HEK293T (cell line): Measurements from ENCODE around the gene GRHL1.

Source experiments
- CTCF ChIA-PET: fragments of 350-600 bp; formaldehyde crosslinking; extraction: SDS; loops from one replicate; lab custom pipeline; 2021; ENCODE audit warnings: antibody characterized with exemption, inconsistent platforms; lab: Yijun Ruan, JAX
- POLR2A ChIA-PET: fragments of 350-600 bp; formaldehyde crosslinking; extraction: SDS; loops from one replicate; lab custom pipeline; 2020; ENCODE audit warnings: antibody characterized with exemption, inconsistent platforms; lab: Yijun Ruan, JAX
- DNase-seq: peaks from one replicate; pipeline ENCODE4 v3.0.0; 2012; ENCODE audit warnings: mixed read lengths; ENCODE audit errors: extremely low spot score
- ARNT ChIP-seq: fragments of 450-650 bp; IDR thresholded peaks from 2 replicates; pipeline ENCODE4 v1.6.1; 2017; ENCODE audit warnings: mild to moderate bottlenecking
- BHLHE40 ChIP-seq: fragments of 450-650 bp; IDR thresholded peaks from 2 replicates; pipeline ENCODE4 v1.6.1; 2016; ENCODE audit warnings: mild to moderate bottlenecking, moderate library complexity, borderline replicate concordance
- CTBP1 ChIP-seq: fragments of 450-650 bp; IDR thresholded peaks from 2 replicates; pipeline ENCODE4 v1.6.1; 2016; ENCODE audit warnings: borderline replicate concordance
- ELF4 ChIP-seq: fragments of 450-650 bp; IDR thresholded peaks from 2 replicates; pipeline ENCODE4 v1.6.1; 2017; ENCODE audit warnings: antibody characterized with exemption
- FOXA1 ChIP-seq: fragments of 450-650 bp; IDR thresholded peaks from 2 replicates; pipeline ENCODE4 v1.6.1; 2016; ENCODE audit warnings: mild to moderate bottlenecking
- FOXK2 ChIP-seq: fragments of 450-650 bp; IDR thresholded peaks from 2 replicates; pipeline ENCODE4 v1.6.1; 2016; ENCODE audit warnings: mild to moderate bottlenecking
- FOXM1 ChIP-seq: fragments of 450-650 bp; IDR thresholded peaks from 2 replicates; pipeline ENCODE4 v1.6.1; 2017; ENCODE audit warnings: mild to moderate bottlenecking, borderline replicate concordance
- HDGF ChIP-seq: fragments of 450-650 bp; IDR thresholded peaks from 2 replicates; pipeline ENCODE4 v1.6.1; 2017; ENCODE audit warnings: antibody characterized with exemption, borderline replicate concordance
- L3MBTL2 ChIP-seq: fragments of 450-650 bp; conservative IDR thresholded peaks from 2 replicates; pipeline ENCODE4 v1.6.1; 2016; ENCODE audit warnings: mild to moderate bottlenecking
- LEF1 ChIP-seq: fragments of 450-650 bp; IDR thresholded peaks from 2 replicates; pipeline ENCODE4 v1.6.1; 2017; ENCODE audit warnings: mild to moderate bottlenecking, borderline replicate concordance
- NFRKB ChIP-seq: fragments of 450-650 bp; IDR thresholded peaks from 2 replicates; pipeline ENCODE4 v1.6.1; 2016; ENCODE audit warnings: mild to moderate bottlenecking, moderate library complexity
- PKNOX1 ChIP-seq: fragments of 450-650 bp; IDR thresholded peaks from 2 replicates; pipeline ENCODE4 v1.6.1; 2016
- SP1 ChIP-seq: fragments of 450-650 bp; IDR thresholded peaks from 2 replicates; pipeline ENCODE4 v1.6.1; 2017
- SUZ12 ChIP-seq: fragments of 450-650 bp; IDR thresholded peaks from 2 replicates; pipeline ENCODE4 v1.6.1; 2016; ENCODE audit warnings: mild to moderate bottlenecking
- TARDBP ChIP-seq: fragments of 450-650 bp; IDR thresholded peaks from 2 replicates; pipeline ENCODE4 v1.6.1; 2016
- ZNF384 ChIP-seq: fragments of 450-650 bp; IDR thresholded peaks from 2 replicates; pipeline ENCODE4 v1.6.1; 2016

Gene GRHL1

GRCh38 chr2:10019174-10019573 lies 67.7 kb downstream of the GRHL1 start:
- no peak for TF ChIP-seq TARDBP
- no peak for TF ChIP-seq L3MBTL2
- no peak for TF ChIP-seq FOXM1
- TF ChIP-seq ZNF384: no peak
- TF ChIP-seq BHLHE40: no peak
- TF ChIP-seq SP1: no peak
- no peak for TF ChIP-seq NFRKB
- TF ChIP-seq LEF1: no peak
- TF ChIP-seq ARNT: no peak
- no peak for TF ChIP-seq CTBP1
- TF ChIP-seq HDGF: no peak
- no peak for TF ChIP-seq SUZ12
- no peak for TF ChIP-seq FOXA1
- no peak for TF ChIP-seq ELF4
- CTCF ChIA-PET: interaction anchor here (1.2 to 1.3 kb wide), 2 partner anchors 30 to 53 kb away, joined by 3 to 5 read pairs; no protein-coding TSS in a partner anchor
- no peak for DNase-seq
- POLR2A ChIA-PET: no interaction called here

- no peak for TF ChIP-seq SP1
- TF ChIP-seq PKNOX1: no peak
- TF ChIP-seq CTBP1: no peak
- no peak for TF ChIP-seq FOXK2
- ChIA-PET POLR2A (no interaction called here), CTCF (interaction anchor here (1.2 to 1.3 kb wide), 2 partner anchors 29 to 53 kb away, joined by 3 to 5 read pairs; no protein-coding TSS in a partner anchor)
- no peak for DNase-seq
Measured at GRCh38 chr2:10019602-10020400, 68.3 kb downstream of the GRHL1 start.

- no peak for DNase-seq
- TF ChIP-seq CTBP1 (no peak), ZNF384 (no peak), FOXK2 (no peak), NFRKB (no peak), FOXA1 (no peak), ARNT (no peak), PKNOX1 (no peak), TARDBP (no peak)
- CTCF ChIA-PET: interaction anchor here (0.9 kb wide), 1 partner anchor 38 kb away, joined by 5 read pairs; no protein-coding TSS in a partner anchor
- POLR2A ChIA-PET: no interaction called here
Measured at GRCh38 chr2:10022041-10022421, 70.5 kb downstream of the GRHL1 start.

- no peak for TF ChIP-seq ZNF384
- no peak for TF ChIP-seq SUZ12
- no peak for TF ChIP-seq NFRKB
- no peak for TF ChIP-seq FOXM1
- TF ChIP-seq CTBP1: no peak
- TF ChIP-seq FOXA1: no peak
- TF ChIP-seq HDGF: no peak
- no peak for TF ChIP-seq FOXK2
- no peak for TF ChIP-seq TARDBP
- TF ChIP-seq ELF4: no peak
- no peak for TF ChIP-seq SP1
- no peak for TF ChIP-seq L3MBTL2
- TF ChIP-seq ARNT: no peak
- no peak for TF ChIP-seq PKNOX1
- TF ChIP-seq LEF1: no peak
- no peak for TF ChIP-seq BHLHE40
- POLR2A ChIA-PET: no interaction called here
- DNase-seq: no peak
- CTCF ChIA-PET: interaction anchor here (0.9 kb wide), 1 partner anchor 38 kb away, joined by 5 read pairs; no protein-coding TSS in a partner anchor
Measured at GRCh38 chr2:10022445-10022844, 71.0 kb downstream of the GRHL1 start.

- TF ChIP-seq CTBP1 (no peak), FOXK2 (no peak), ELF4 (no peak), NFRKB (no peak)
- CTCF ChIA-PET: no interaction called here
- DNase-seq: no peak
- POLR2A ChIA-PET: no interaction called here
Measured at GRCh38 chr2:10022966-10023662, 71.6 kb downstream of the GRHL1 start.

- ChIA-PET CTCF (interaction anchor here (0.6 kb wide), 1 partner anchor 1498 kb away, joined by 6 read pairs; no protein-coding TSS in a partner anchor), POLR2A (no interaction called here)
- TF ChIP-seq ARNT (no peak), ZNF384 (no peak), FOXA1 (no peak), FOXK2 (no peak), TARDBP (no peak), HDGF (no peak), NFRKB (no peak), CTBP1 (no peak), PKNOX1 (no peak), LEF1 (no peak), SUZ12 (no peak), SP1 (no peak), L3MBTL2 (no peak), BHLHE40 (no peak), FOXM1 (no peak), ELF4 (no peak)
- DNase-seq: no peak
Measured at GRCh38 chr2:10026940-10027569, 75.6 kb downstream of the GRHL1 start.
